Spleen (tissue), 11 donors: ENCODE measurements around the gene CACNA1C. TPM values are rescaled to one million over a fixed set of nuclear protein-coding genes. Genes with fewer than 3 reads are reported as not detected.

Experiments
- DNase-seq: peaks from one replicate; pipeline ENCODE4 v3.0.0-alpha.2; 2020
- H3K27ac ChIP-seq, 8 donors: fragments of 200-600 bp; sonication (generic) in 7 of 8; 1 replicate in 4 of 8; 2 replicates in 4 of 8; pipeline versions ENCODE4 v1.5.0 to v1.8.0; 2016 to 2021; ENCODE audit warnings: inconsistent platforms in 4 of 8, mild to moderate bottlenecking in 4 of 8, moderate library complexity in 1 of 8
- H3K27me3 ChIP-seq, 7 donors: fragments of 200-600 bp; sonication (generic) in 6 of 7; replicated peaks in 1 of 7; 1 replicate in 4 of 7; 2 replicates in 3 of 7; pipeline versions ENCODE4 v1.5.0 to v1.8.0; 2016 to 2021; ENCODE audit warnings: inconsistent platforms in 3 of 7, mild to moderate bottlenecking in 1 of 7
- H3K36me3 ChIP-seq, 6 donors: fragments of 200-600 bp; sonication (generic) in 5 of 6; 1 replicate in 4 of 6; 2 replicates in 2 of 6; pipeline versions ENCODE4 v1.5.0 to v1.8.0; 2016 to 2021; ENCODE audit warnings: inconsistent platforms in 2 of 6
- H3K4me1 ChIP-seq, 6 donors: fragments of 200-600 bp; sonication (generic) in 5 of 6; 1 replicate in 3 of 6; 2 replicates in 3 of 6; pipeline versions ENCODE4 v1.5.0 to v1.8.0; 2016 to 2021; ENCODE audit warnings: inconsistent platforms in 3 of 6
- H3K4me3 ChIP-seq, 8 donors: fragments of 200-600 bp; sonication (generic) in 7 of 8; 1 replicate in 4 of 8; 2 replicates in 4 of 8; pipeline versions ENCODE4 v1.5.0 to v1.8.0; 2016 to 2021; ENCODE audit warnings: inconsistent platforms in 4 of 8, mild to moderate bottlenecking in 4 of 8, moderate library complexity in 2 of 8
- H3K9me3 ChIP-seq, 8 donors: fragments of 200-600 bp; sonication (generic) in 7 of 8; 1 replicate in 4 of 8; 2 replicates in 4 of 8; pipeline versions ENCODE4 v1.5.0 to v1.8.0; 2016 to 2021; ENCODE audit warnings: inconsistent platforms in 4 of 8
- CTCF ChIP-seq, 11 experiments: fragments of 200-600 bp in 7 of 11; fragments of 450-650 bp in 4 of 11; sonication (generic) in 4 of 11; IDR thresholded peaks in 8 of 11; conservative IDR thresholded peaks in 3 of 11; 1 replicate in 7 of 11; 2 replicates in 4 of 11; pipeline versions ENCODE4 v1.4.0 to v1.8.0; 2016 to 2021; ENCODE audit warnings: antibody characterized with exemption in 11 of 11, inconsistent platforms in 4 of 11, mild to moderate bottlenecking in 1 of 11
- POLR2A ChIP-seq, 3 donors: fragments of 450-650 bp; IDR thresholded peaks; one replicate each; pipeline ENCODE4 v1.5.1; 2017; ENCODE audit warnings: antibody characterized with exemption in 3 of 3, mild to moderate bottlenecking in 1 of 3
- POLR2AphosphoS5 ChIP-seq, 3 donors: sonication (generic); formaldehyde crosslinking; IDR thresholded peaks; one replicate each; pipeline ENCODE4 v1.5.1; 2017; ENCODE audit warnings: antibody characterized with exemption in 3 of 3
- WGBS, 5 donors: extraction: QIAGEN DNeasy Blood & Tissue Kit in 3 of 5; methylation state at CpG; one replicate each; pipeline versions ENCODE4 v1.1.5 to v1.1.7; 2013 to 2018; 5-methylcytosine and 5-hydroxymethylcytosine counted together
- intact Hi-C: fragments of 100-400 bp; cut with DNase I; formaldehyde crosslinking; loops from one replicate; pipeline ENCODE4 v1.15.0; 2023; ENCODE audit warnings: low total_unique reads
- polyA plus RNA-seq, 3 donors: library from polyadenylated mRNA; stranded (reverse); fragments of 200-250 nt; gene quantifications; one replicate each; pipeline ENCODE4 v1.2.1, GENCODE V29; 2013
- total RNA-seq, 7 donors: library from RNA; depleted of rRNA in 3 of 7; stranded (reverse); fragments of >200 nt in 3 of 7; fragmentation: NEBNext Ultra II Directional in 4 of 7; extraction: Animal tissue kit (Norgen Biotek cat#: 25700) in 4 of 7; gene quantifications; one replicate each; pipeline versions ENCODE4 v1.1.0 to v1.2.1, GENCODE V29; 2016 to 2021
- donor health status: healthy with polysubstance abuse.
- donor health status: DM: no; HTN: no; CAD: no; lungs with moderate emphysema.
- donor health status: DM: no; HTN: no; CAD: no.
- donor health status: Bipolar disorder and iron deficiency.
- donor health status: healthy.
- donor health status: DM: no; HTN: no; CAD: no.
- donor health status: DM: yes; HTN: yes; CAD: no.

The CACNA1C gene
- total and polyA plus RNA-seq, 10 donors: 0.67 to 27.6 (median 18.4) TPM

GRCh38 chr12:2566161-2566560 lies 513.4 kb downstream of the CACNA1C start:
- Histone ChIP-seq H3K36me3 (no peaks in the 10 kb centered on the region), H3K4me1 (peaks cover 0 to 16% (median 4%) of the 10 kb centered on the region in 6 donors), H3K9me3 (no peaks in the 10 kb centered on the region), H3K27me3 (no peaks in the 10 kb centered on the region), H3K4me3 (no peak overlapping the region), H3K27ac (no peak overlapping the region)
- WGBS, 5 donors: 86 to 95% (median 94%) methylated on average over 12 of the region's 12 CpGs
- intact Hi-C loops: no loop called here
- DNase-seq: no peak
- TF ChIP-seq CTCF (IDR thresholded peaks at IDR 0.05 in 8 of 11, conservative IDR thresholded peaks at IDR 0.05 in 3 of 11) (no peak), POLR2AphosphoS5 (IDR thresholded peaks at IDR 0.05) (no peak), POLR2A (IDR thresholded peaks at IDR 0.05) (no peak)

- TF ChIP-seq POLR2A (IDR thresholded peaks at IDR 0.05): no peak
- 75 to 93% (median 85%) methylated on average over 4 of the region's 4 CpGs for WGBS, 5 donors
- H3K4me1 ChIP-seq: peaks cover 0 to 4% (median 0%) of the 10 kb centered on the region in 6 donors
- H3K9me3 ChIP-seq: no peaks in the 10 kb centered on the region
- no peaks in the 10 kb centered on the region for H3K36me3 ChIP-seq
- no peak overlapping the region for H3K27ac ChIP-seq
- DNase-seq: no peak
- intact Hi-C loops: no loop called here
- no peaks in the 10 kb centered on the region for H3K27me3 ChIP-seq
- H3K4me3 ChIP-seq: no peak overlapping the region
Observed at GRCh38 chr12:2567711-2568110, 514.9 kb downstream of the CACNA1C start.

- Histone ChIP-seq H3K36me3 (no peaks in the 10 kb centered on the region), H3K27me3 (no peaks in the 10 kb centered on the region), H3K9me3 (no peaks in the 10 kb centered on the region), H3K27ac (no peak overlapping the region), H3K4me3 (no peak overlapping the region), H3K4me1 (no peaks in the 10 kb centered on the region)
- TF ChIP-seq POLR2A (IDR thresholded peaks at IDR 0.05): no peak
- TF ChIP-seq CTCF (IDR thresholded peaks at IDR 0.05 in 8 of 11, conservative IDR thresholded peaks at IDR 0.05 in 3 of 11): no peak
- TF ChIP-seq POLR2AphosphoS5 (IDR thresholded peaks at IDR 0.05): no peak
- no peak for DNase-seq
- WGBS, 5 donors: 76 to 89% (median 84%) methylated on average over 7 of the region's 7 CpGs
- intact Hi-C loops: no loop called here
Observed at GRCh38 chr12:2570562-2570961, 517.8 kb downstream of the CACNA1C start.

GRCh38 chr12:2574355-2574935 lies 521.7 kb downstream of the CACNA1C start:
- no peak for TF ChIP-seq POLR2A (IDR thresholded peaks at IDR 0.05)
- TF ChIP-seq POLR2AphosphoS5 (IDR thresholded peaks at IDR 0.05): no peak
- TF ChIP-seq CTCF (IDR thresholded peaks at IDR 0.05 in 8 of 11, conservative IDR thresholded peaks at IDR 0.05 in 3 of 11): no peak
- no peak overlapping the region for H3K27ac ChIP-seq
- H3K27me3 ChIP-seq: no peaks in the 10 kb centered on the region
- DNase-seq: no peak
- no peaks in the 10 kb centered on the region for H3K4me1 ChIP-seq
- H3K36me3 ChIP-seq: no peaks in the 10 kb centered on the region
- intact Hi-C loops: no loop called here
- H3K4me3 ChIP-seq: no peak overlapping the region
- 82 to 100% (median 89%) methylated on average over 4 of the region's 4 CpGs for WGBS, 5 donors
- no peaks in the 10 kb centered on the region for H3K9me3 ChIP-seq

- Histone ChIP-seq H3K4me1 (no peaks in the 10 kb centered on the region), H3K36me3 (no peaks in the 10 kb centered on the region), H3K9me3 (no peaks in the 10 kb centered on the region), H3K27me3 (no peaks in the 10 kb centered on the region), H3K4me3 (no peak overlapping the region), H3K27ac (no peak overlapping the region)
- DNase-seq: no peak
- 77 to 94% (median 88%) methylated on average over 5 of the region's 5 CpGs for WGBS, 5 donors
- TF ChIP-seq POLR2A (IDR thresholded peaks at IDR 0.05): no peak
- TF ChIP-seq POLR2AphosphoS5 (IDR thresholded peaks at IDR 0.05): no peak
- TF ChIP-seq CTCF (IDR thresholded peaks at IDR 0.05 in 8 of 11, conservative IDR thresholded peaks at IDR 0.05 in 3 of 11): no peak
- intact Hi-C loops: no loop called here
Observed at GRCh38 chr12:2575245-2575644, 522.5 kb downstream of the CACNA1C start.
